ENCODE measurements around the gene BARX2.
"Not testable (repeated sequence)": the region's sequence is repeated elsewhere in the genome, so short reads cannot be mapped to it uniquely, and the experiment has no call there.

BARX2 gene

GRCh38 chr11:129375751-129376657, at the start of gene BARX2:
TSS of gene BARX2 (plus strand) at chr11:129375848. CDS start at chr11:129376036, 188 bp downstream.
- DNase-seq (ENCODE audit: low read depth), result no peak

- DNase-seq (ENCODE audit: low read depth), result no peak
Observed at GRCh38 chr11:129326921-129327320, 48.7 kb upstream of the BARX2 start.

- not testable (repeated sequence) for DNase-seq (ENCODE audit: low read depth)
Observed at GRCh38 chr11:129327708-129328107, 47.9 kb upstream of the BARX2 start.

GRCh38 chr11:129328756-129329155, 46.9 kb upstream of the BARX2 start:
- no peak for DNase-seq (ENCODE audit: low read depth)

- DNase-seq (ENCODE audit: low read depth), result no peak
Observed at GRCh38 chr11:129331217-129331616, 44.4 kb upstream of the BARX2 start.

- DNase-seq (ENCODE audit: low read depth), result peak; percentile 37
Observed at GRCh38 chr11:129331871-129332274, 43.8 kb upstream of the BARX2 start.

- no peak for DNase-seq (ENCODE audit: low read depth)
Observed at GRCh38 chr11:129333873-129334272, 41.8 kb upstream of the BARX2 start.

GRCh38 chr11:129344301-129344940, 31.2 kb upstream of the BARX2 start:
- DNase-seq (ENCODE audit: low read depth), result not testable (repeated sequence)

GRCh38 chr11:129346916-129347315, 28.7 kb upstream of the BARX2 start:
- DNase-seq (ENCODE audit: low read depth), result no peak

- no peak for DNase-seq (ENCODE audit: low read depth)
Observed at GRCh38 chr11:129348813-129349212, 26.8 kb upstream of the BARX2 start.

- no peak for DNase-seq (ENCODE audit: low read depth)
Observed at GRCh38 chr11:129352676-129353075, 23.0 kb upstream of the BARX2 start.

GRCh38 chr11:129354691-129355090, 21.0 kb upstream of the BARX2 start:
- no peak for DNase-seq (ENCODE audit: low read depth)

- no peak for DNase-seq (ENCODE audit: low read depth)
Observed at GRCh38 chr11:129359748-129360147, 15.9 kb upstream of the BARX2 start.

- peak; percentile 64 for DNase-seq (ENCODE audit: low read depth)
Observed at GRCh38 chr11:129364143-129364654, 11.4 kb upstream of the BARX2 start.

GRCh38 chr11:129365816-129366215, 9.8 kb upstream of the BARX2 start:
- DNase-seq (ENCODE audit: low read depth), result no peak

- no peak for DNase-seq (ENCODE audit: low read depth)
Observed at GRCh38 chr11:129366737-129367597, 8.7 kb upstream of the BARX2 start.

GRCh38 chr11:129368889-129369672, 6.6 kb upstream of the BARX2 start:
- no peak for DNase-seq (ENCODE audit: low read depth)

GRCh38 chr11:129370715-129371114, 4.9 kb upstream of the BARX2 start:
- no peak for DNase-seq (ENCODE audit: low read depth)

- no peak for DNase-seq (ENCODE audit: low read depth)
Observed at GRCh38 chr11:129372609-129373488, 2.8 kb upstream of the BARX2 start.

GRCh38 chr11:129373489-129373953, 2.1 kb upstream of the BARX2 start:
- no peak for DNase-seq (ENCODE audit: low read depth)
